Amniotic stem cell (primary cell): ENCODE measurements around the gene DIS3L.
"Not testable (repeated sequence)": the region's sequence is repeated elsewhere in the genome, so short reads cannot be mapped to it uniquely, and the experiment has no call there.

ENCODE experiments used
- DNase-seq: peaks from one replicate; lab custom pipeline; 2025; lab: John Stamatoyannopoulos, UW

DIS3L gene

GRCh38 chr15:66278056-66278455, 15.3 kb upstream of the DIS3L start:
- no peak for DNase-seq

DNA sequence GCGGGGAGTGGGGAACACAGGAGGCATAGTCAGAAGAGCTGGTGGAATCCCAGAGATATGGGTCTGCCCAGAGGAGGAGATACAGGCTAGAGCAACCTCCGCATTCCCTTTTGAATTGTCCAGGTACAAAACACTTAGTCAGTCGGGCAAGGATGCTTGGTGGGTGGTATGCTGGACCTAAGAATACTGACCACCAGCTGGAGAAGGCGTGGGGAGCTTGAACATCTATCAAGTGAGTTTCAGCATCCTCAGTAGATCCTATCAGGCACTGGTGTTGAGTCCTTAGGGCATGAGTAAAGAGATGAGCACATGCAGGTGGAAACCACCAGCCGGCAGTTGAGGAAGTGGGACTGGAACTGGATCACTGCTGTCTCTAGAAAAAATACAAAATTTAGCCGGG, 14.7 kb upstream of the DIS3L start:
- no peak for DNase-seq

GRCh38 chr15:66284271-66284670, 9.1 kb upstream of the DIS3L start:
- DNase-seq = no peak

GRCh38 chr15:66285533-66286280, 7.7 kb upstream of the DIS3L start:
- DNase-seq = no peak

DNA sequence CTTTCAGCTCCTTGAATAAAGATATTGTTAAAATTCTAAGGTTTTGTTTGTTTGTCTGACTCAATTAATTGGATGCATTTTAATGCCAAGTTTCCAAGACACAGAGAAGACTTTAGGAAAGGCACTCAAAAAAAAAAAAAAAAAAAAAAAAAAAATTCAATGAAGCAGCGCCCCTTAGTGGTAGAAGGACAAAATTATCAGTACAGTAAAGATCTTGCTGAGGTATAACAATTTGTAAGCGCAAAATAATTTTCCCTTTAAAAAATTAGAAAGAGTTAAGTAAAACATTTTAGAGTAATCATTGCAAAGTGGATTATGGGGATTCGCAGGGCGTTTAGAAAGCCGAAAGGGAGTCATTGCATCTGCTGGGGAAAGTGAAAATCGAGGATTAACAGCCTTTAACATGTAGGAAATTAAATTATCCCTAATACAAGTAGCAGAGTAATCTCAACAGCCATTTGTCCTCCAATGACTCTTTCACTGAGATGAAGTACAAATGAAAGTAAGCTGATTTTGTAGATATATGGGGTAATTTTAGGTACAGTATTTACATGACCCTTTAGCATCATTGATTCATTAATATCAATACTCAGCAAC, 5.8 kb upstream of the DIS3L start:
- no peak for DNase-seq

- no peak for DNase-seq
These were observed 5.3 kb upstream of the DIS3L start for GRCh38 chr15:66288093-66288492.

DNA sequence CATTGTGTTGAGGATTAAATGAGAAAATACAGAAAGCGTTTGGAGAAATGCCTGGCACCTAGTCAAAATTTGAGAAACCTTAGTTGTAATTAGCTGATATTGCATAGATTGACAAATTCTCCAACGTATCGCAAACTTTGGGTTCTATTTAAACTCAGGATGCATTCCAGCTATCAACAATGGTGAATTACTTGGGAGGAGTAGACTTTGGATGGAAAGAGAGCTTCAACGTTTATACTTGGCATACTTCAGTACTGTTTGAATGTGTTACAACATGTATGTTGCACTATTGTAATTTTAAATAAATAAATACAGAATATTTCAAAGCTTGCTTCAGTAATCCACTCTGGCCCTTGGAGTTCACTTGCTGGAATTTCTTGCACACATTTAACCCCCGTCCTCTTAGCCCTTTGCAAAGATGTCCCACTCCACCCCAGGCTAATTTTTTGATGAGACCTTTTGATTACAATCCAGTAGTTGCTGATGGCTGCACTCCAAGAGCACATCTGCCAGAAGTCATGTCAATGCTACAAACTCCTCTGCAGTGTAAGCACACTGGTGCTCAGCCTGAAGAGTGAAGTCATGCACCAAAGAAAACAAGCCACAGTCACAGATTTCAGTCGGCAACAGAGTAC, 4.7 kb upstream of the DIS3L start:
- no peak for DNase-seq

- no peak for DNase-seq
These were observed 3.4 kb upstream of the DIS3L start for GRCh38 chr15:66290007-66290406.

DNA sequence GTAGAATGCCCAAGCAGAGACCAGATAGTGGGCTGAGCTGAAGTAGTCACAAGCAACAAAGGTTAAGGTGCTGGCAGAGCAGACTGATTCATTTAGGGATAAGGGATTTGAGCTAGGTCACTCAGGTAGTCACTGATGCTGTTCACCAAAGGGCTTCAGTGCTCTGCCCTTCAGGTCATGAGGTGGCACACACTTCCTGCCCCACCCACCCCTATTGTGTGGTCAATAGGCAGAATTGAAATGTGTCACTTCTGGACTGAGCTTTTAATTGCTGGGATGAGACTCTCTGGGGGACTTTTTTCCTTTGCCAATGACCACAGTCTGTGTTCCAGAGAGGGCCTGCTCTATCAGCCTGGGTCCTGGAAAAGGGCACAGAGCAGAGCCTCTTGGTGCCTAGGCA, 2.9 kb upstream of the DIS3L start:
- DNase-seq = no peak

DNA sequence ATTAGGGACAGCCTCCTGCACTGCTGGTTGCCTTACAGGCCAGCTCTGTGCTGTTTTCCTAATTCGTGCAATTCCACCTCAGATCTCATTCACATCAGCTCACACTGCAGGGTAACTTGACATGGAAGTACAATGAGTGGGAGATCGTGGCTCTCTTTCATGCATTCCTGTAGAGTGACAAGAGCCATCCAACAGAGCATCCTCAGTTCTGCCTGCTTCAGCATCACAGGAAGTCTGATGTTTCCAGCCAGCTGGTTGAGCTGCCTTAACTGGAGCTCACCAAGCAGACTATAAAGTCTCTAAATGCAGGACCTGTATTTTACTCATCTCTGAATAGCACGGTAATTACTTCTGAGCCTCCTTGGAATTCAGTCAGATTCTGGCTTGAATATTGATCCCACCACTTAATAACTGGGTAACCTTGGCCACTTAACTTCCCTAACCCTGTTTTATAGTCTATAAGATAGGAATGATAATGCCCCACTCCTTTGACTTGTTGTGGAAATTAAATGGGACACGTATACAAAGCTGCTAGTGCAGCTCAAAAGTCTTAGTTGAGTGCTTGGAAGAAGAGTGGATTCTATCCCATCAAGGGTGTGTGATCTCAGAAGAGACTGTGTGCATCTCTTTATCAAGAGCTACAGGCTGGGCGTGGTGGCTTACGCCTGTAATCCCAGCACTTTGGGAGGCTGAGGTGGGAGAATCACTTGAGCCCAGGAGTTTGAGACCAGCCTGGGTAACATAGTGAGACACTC, 1.4 kb upstream of the DIS3L start:
- DNase-seq = no peak

GRCh38 chr15:66292571-66293418, 573 bp upstream of the DIS3L start:
- no peak for DNase-seq

DNA sequence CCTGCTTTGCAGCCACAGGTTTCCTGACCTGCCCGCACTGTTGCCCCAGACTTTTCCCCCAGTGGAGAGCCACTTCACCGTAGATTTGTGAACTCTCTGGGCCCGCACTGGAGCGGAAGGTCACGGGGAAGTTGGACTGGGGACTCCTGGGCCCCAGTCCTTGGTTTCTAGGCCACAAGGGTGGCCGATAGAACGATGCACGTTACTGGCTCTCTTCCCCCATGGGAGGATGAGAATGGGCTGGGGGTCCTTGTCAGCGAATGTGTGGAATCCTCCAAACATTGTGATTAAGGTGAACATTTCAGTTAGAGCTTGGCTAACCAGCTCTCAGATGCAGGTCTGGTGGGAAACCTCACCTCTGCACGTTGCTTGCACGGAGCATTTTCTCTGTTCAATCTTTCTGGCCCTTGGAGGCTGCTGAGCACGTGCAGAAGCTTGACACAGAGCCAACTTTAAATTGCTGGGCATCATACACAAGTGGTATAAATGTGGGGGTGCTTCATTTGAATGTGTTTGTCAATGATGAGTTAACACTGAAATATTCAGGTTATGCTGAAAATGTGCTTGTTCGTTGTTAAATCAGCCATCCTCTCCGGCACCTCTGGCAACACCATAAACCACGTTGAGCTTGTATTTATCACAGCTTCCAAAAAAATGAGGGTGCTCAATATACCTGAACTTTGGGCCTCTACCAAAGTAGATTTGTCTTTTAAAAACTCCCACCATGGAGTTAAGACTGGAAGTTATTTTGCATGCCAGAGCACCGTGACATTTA, 976 bp downstream of the DIS3L start:
- no peak for DNase-seq

DNA sequence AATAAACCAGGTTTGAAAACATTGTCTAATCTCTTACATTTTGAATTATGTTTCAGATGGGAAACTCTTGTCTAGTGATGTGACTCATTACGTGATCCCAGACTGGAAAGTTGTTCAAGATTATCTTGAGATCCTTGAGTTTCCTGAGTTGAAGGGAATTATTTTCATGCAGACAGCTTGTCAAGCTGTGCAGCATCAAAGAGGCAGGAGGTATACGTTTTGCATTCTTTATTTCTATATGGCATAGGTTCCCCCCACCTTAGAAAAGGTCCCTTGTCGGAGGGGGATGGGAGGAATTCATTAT, 1.5 kb downstream of the DIS3L start:
- no peak for DNase-seq

- no peak for DNase-seq
These were observed 2.8 kb downstream of the DIS3L start for GRCh38 chr15:66296186-66296585.

GRCh38 chr15:66298803-66299251, 5.5 kb downstream of the DIS3L start:
- DNase-seq = no peak

- DNase-seq = no peak
These were observed 9.3 kb downstream of the DIS3L start for GRCh38 chr15:66302489-66303278.

DNA sequence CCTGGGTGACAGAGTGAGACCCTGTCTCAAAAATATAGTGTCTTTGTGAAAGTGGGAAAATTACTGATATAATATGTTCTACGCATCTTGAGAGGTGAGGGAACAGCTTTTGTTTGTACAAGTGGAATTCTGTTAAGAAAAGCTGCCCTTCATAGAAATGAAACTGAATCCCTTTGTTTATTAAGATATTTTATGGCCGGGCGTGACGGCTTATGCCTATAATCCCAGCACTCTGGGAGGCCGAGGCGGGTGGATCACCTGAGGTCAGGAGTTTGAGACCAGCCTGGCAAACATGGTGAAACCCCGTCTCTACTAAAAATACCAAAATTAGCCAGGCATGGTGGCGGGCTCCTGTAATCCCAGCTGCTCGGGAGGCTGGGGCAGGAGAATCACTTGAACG, 11.1 kb downstream of the DIS3L start:
- DNase-seq = not testable (repeated sequence)

DNA sequence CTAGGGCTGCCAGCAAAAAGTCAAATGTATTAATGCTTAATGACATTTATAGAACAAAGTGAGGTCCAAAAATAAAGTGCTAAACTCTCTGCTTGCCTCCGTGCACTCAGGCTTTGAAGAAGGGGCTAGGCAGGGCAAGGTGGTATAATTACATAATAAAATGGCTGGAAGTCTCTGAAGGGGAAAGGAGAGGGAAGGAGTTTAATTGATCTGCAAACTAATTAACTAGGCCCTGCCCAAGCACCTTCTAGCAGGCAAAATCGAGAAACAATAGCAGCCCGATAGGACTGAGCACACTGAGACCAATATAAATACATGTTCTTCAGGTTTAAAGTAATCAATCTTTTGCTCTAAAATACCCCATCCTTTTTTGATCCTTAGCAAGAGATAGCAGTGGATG, 13.0 kb downstream of the DIS3L start:
- no peak for DNase-seq

DNA sequence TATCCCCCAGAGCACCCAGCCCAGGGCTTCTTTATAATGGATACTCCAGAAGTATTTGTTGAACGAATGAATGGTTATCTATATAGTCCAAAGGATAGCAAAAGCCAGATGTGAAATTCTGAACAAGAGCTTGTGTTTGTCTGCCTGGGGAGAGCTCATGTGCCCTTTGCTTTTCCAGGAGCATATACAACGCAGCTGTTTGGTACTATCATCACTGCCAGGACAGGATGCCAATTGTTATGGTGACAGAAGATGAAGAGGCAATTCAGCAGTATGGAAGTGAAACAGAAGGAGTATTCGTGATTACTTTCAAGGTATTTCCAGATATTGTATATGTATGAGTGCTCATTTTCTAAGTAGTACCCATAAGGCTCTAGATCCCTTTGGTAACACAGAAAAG, 15.2 kb downstream of the DIS3L start:
- no peak for DNase-seq

GRCh38 chr15:66309828-66310227, 16.5 kb downstream of the DIS3L start:
- no peak for DNase-seq
